ENCODE measurements around the gene CCDC182.

CCDC182 gene

DNA sequence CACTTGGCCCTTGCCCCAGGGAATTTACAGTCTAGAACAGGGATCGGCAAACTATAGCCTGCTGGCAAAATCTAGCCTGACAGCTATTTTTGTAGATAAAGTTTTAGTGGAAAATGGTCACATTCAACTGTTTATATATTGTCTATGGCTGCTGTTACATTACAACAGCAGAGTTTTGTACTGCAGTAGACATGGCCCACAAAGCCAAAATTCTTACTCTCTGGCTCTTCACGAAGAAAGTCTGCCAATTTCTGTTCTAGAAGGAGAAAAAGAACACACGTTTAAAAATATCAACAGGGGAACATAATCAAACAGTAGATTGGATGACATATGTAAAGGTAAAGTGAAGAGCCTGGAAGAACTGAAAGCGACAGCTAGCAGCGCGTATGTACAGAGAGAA, 33.2 kb upstream of the CCDC182 start:
- no peak overlapping the region for H3K4me3 ChIP-seq (ENCODE audit: insufficient read depth, low read depth, low read length, poor library complexity, severe bottlenecking)
- H3K27ac ChIP-seq (ENCODE audit: insufficient read depth, low read length, poor library complexity, severe bottlenecking), result no peak overlapping the region
- no peaks in the 10 kb centered on the region for H3K9me3 ChIP-seq (ENCODE audit: control insufficient read depth, low read length)
- H3K27me3 ChIP-seq (replicated peaks; ENCODE audit: control insufficient read depth, insufficient read depth, low read length, poor library complexity, severe bottlenecking), result no peaks in the 10 kb centered on the region
- H3K36me3 ChIP-seq (ENCODE audit: control insufficient read depth, insufficient read depth, low read length), result no peaks in the 10 kb centered on the region
- DNase-seq, result no peak
- H3K4me1 ChIP-seq (ENCODE audit: control insufficient read depth, insufficient read depth, low read length, poor library complexity, severe bottlenecking), result peaks cover 5% of the 10 kb centered on the region

GRCh38 chr17:57776366-57776765, 31.3 kb upstream of the CCDC182 start:
- no peaks in the 10 kb centered on the region for H3K4me1 ChIP-seq (ENCODE audit: control insufficient read depth, insufficient read depth, low read length, poor library complexity, severe bottlenecking)
- H3K36me3 ChIP-seq (ENCODE audit: control insufficient read depth, insufficient read depth, low read length), result no peaks in the 10 kb centered on the region
- DNase-seq, result no peak
- H3K4me3 ChIP-seq (ENCODE audit: insufficient read depth, low read depth, low read length, poor library complexity, severe bottlenecking), result no peak overlapping the region
- H3K9me3 ChIP-seq (ENCODE audit: control insufficient read depth, low read length), result no peaks in the 10 kb centered on the region
- H3K27ac ChIP-seq (ENCODE audit: insufficient read depth, low read length, poor library complexity, severe bottlenecking), result no peak overlapping the region
- H3K27me3 ChIP-seq (replicated peaks; ENCODE audit: control insufficient read depth, insufficient read depth, low read length, poor library complexity, severe bottlenecking), result no peaks in the 10 kb centered on the region

GRCh38 chr17:57774872-57775271, 29.8 kb upstream of the CCDC182 start:
- Histone ChIP-seq H3K27me3 (replicated peaks; ENCODE audit: control insufficient read depth, insufficient read depth, low read length, poor library complexity, severe bottlenecking) (no peaks in the 10 kb centered on the region), H3K9me3 (ENCODE audit: control insufficient read depth, low read length) (no peaks in the 10 kb centered on the region), H3K36me3 (ENCODE audit: control insufficient read depth, insufficient read depth, low read length) (no peaks in the 10 kb centered on the region), H3K4me1 (ENCODE audit: control insufficient read depth, insufficient read depth, low read length, poor library complexity, severe bottlenecking) (no peaks in the 10 kb centered on the region), H3K4me3 (ENCODE audit: insufficient read depth, low read depth, low read length, poor library complexity, severe bottlenecking) (no peak overlapping the region), H3K27ac (ENCODE audit: insufficient read depth, low read length, poor library complexity, severe bottlenecking) (no peak overlapping the region)
- no peak for DNase-seq

DNA sequence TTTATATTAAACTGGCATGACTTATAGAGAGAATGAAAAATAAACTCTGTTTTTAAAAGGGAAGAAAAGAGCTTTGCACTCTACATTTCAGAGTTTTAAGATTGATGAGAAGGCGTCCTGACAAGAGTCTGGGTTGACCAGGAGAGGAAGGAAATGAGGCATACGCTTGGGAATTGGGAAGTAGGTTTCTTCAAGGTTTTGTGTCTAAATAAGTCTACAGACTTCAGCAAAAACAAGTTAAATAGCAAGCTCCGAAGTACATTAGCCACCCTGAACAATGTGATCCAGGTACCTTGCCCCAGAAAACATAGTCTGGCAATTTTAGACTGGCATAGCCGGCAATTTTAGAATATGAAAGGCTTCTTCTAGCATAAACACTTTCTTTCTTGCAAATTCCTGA, 28.5 kb upstream of the CCDC182 start:
- no peaks in the 10 kb centered on the region for H3K36me3 ChIP-seq (ENCODE audit: control insufficient read depth, insufficient read depth, low read length)
- DNase-seq, result no peak
- no peaks in the 10 kb centered on the region for H3K4me1 ChIP-seq (ENCODE audit: control insufficient read depth, insufficient read depth, low read length, poor library complexity, severe bottlenecking)
- no peaks in the 10 kb centered on the region for H3K27me3 ChIP-seq (replicated peaks; ENCODE audit: control insufficient read depth, insufficient read depth, low read length, poor library complexity, severe bottlenecking)
- H3K4me3 ChIP-seq (ENCODE audit: insufficient read depth, low read depth, low read length, poor library complexity, severe bottlenecking), result no peak overlapping the region
- H3K9me3 ChIP-seq (ENCODE audit: control insufficient read depth, low read length), result no peaks in the 10 kb centered on the region
- H3K27ac ChIP-seq (ENCODE audit: insufficient read depth, low read length, poor library complexity, severe bottlenecking), result no peak overlapping the region

DNA sequence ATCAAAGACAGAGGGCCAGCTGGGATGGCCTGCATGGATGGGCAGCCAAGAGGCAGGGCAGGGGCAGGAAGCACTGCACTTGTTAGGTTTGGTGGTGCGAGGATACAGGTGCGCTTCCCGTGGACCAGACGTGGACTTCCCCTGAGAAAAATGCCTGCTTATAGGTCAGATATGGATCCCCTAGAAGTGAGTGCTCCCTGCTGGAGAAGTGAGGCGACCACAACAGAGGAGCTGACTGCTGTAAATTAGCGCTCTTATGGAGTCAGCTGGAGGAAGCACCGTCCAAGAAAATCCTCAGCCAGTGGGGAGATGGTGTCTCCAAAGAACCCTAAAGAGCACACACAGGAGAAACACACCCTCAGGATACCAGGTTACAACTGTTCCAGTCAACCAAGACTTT, 27.7 kb upstream of the CCDC182 start:
- Histone ChIP-seq H3K27ac (ENCODE audit: insufficient read depth, low read length, poor library complexity, severe bottlenecking) (no peak overlapping the region), H3K4me1 (ENCODE audit: control insufficient read depth, insufficient read depth, low read length, poor library complexity, severe bottlenecking) (no peaks in the 10 kb centered on the region), H3K27me3 (replicated peaks; ENCODE audit: control insufficient read depth, insufficient read depth, low read length, poor library complexity, severe bottlenecking) (no peaks in the 10 kb centered on the region), H3K9me3 (ENCODE audit: control insufficient read depth, low read length) (no peaks in the 10 kb centered on the region), H3K4me3 (ENCODE audit: insufficient read depth, low read depth, low read length, poor library complexity, severe bottlenecking) (no peak overlapping the region), H3K36me3 (ENCODE audit: control insufficient read depth, insufficient read depth, low read length) (no peaks in the 10 kb centered on the region)
- no peak for DNase-seq

- Histone ChIP-seq H3K27ac (ENCODE audit: insufficient read depth, low read length, poor library complexity, severe bottlenecking) (no peak overlapping the region), H3K27me3 (replicated peaks; ENCODE audit: control insufficient read depth, insufficient read depth, low read length, poor library complexity, severe bottlenecking) (no peaks in the 10 kb centered on the region)
Measured at GRCh38 chr17:57767561-57767960, 22.5 kb upstream of the CCDC182 start.

GRCh38 chr17:57766318-57766943, 21.3 kb upstream of the CCDC182 start:
- no peak for DNase-seq

More at GRCh38 chr17:57767561-57767960, 22.5 kb upstream of the CCDC182 start:
- no peaks in the 10 kb centered on the region for H3K9me3 ChIP-seq (ENCODE audit: control insufficient read depth, low read length)
- no peaks in the 10 kb centered on the region for H3K4me1 ChIP-seq (ENCODE audit: control insufficient read depth, insufficient read depth, low read length, poor library complexity, severe bottlenecking)
- H3K4me3 ChIP-seq (ENCODE audit: insufficient read depth, low read depth, low read length, poor library complexity, severe bottlenecking), result no peak overlapping the region
- no peaks in the 10 kb centered on the region for H3K36me3 ChIP-seq (ENCODE audit: control insufficient read depth, insufficient read depth, low read length)
- no peak for DNase-seq

GRCh38 chr17:57762452-57763395, 17.6 kb upstream of the CCDC182 start:
- H3K27me3 ChIP-seq (replicated peaks; ENCODE audit: control insufficient read depth, insufficient read depth, low read length, poor library complexity, severe bottlenecking), result no peaks in the 10 kb centered on the region
- DNase-seq, result no peak
- no peaks in the 10 kb centered on the region for H3K36me3 ChIP-seq (ENCODE audit: control insufficient read depth, insufficient read depth, low read length)
- no peak overlapping the region for H3K27ac ChIP-seq (ENCODE audit: insufficient read depth, low read length, poor library complexity, severe bottlenecking)
- no peaks in the 10 kb centered on the region for H3K4me1 ChIP-seq (ENCODE audit: control insufficient read depth, insufficient read depth, low read length, poor library complexity, severe bottlenecking)
- H3K4me3 ChIP-seq (ENCODE audit: insufficient read depth, low read depth, low read length, poor library complexity, severe bottlenecking), result no peak overlapping the region
- H3K9me3 ChIP-seq (ENCODE audit: control insufficient read depth, low read length), result no peaks in the 10 kb centered on the region

More at GRCh38 chr17:57766318-57766943, 21.3 kb upstream of the CCDC182 start:
- Histone ChIP-seq H3K36me3 (ENCODE audit: control insufficient read depth, insufficient read depth, low read length) (no peaks in the 10 kb centered on the region), H3K27me3 (replicated peaks; ENCODE audit: control insufficient read depth, insufficient read depth, low read length, poor library complexity, severe bottlenecking) (no peaks in the 10 kb centered on the region), H3K4me1 (ENCODE audit: control insufficient read depth, insufficient read depth, low read length, poor library complexity, severe bottlenecking) (no peaks in the 10 kb centered on the region), H3K27ac (ENCODE audit: insufficient read depth, low read length, poor library complexity, severe bottlenecking) (no peak overlapping the region), H3K9me3 (ENCODE audit: control insufficient read depth, low read length) (no peaks in the 10 kb centered on the region), H3K4me3 (ENCODE audit: insufficient read depth, low read depth, low read length, poor library complexity, severe bottlenecking) (no peak overlapping the region)

- no peaks in the 10 kb centered on the region for H3K9me3 ChIP-seq (ENCODE audit: control insufficient read depth, low read length)
- H3K27me3 ChIP-seq (replicated peaks; ENCODE audit: control insufficient read depth, insufficient read depth, low read length, poor library complexity, severe bottlenecking), result no peaks in the 10 kb centered on the region
- H3K4me3 ChIP-seq (ENCODE audit: insufficient read depth, low read depth, low read length, poor library complexity, severe bottlenecking), result no peak overlapping the region
- no peaks in the 10 kb centered on the region for H3K4me1 ChIP-seq (ENCODE audit: control insufficient read depth, insufficient read depth, low read length, poor library complexity, severe bottlenecking)
- DNase-seq, result no peak
- H3K36me3 ChIP-seq (ENCODE audit: control insufficient read depth, insufficient read depth, low read length), result no peaks in the 10 kb centered on the region
- H3K27ac ChIP-seq (ENCODE audit: insufficient read depth, low read length, poor library complexity, severe bottlenecking), result no peak overlapping the region
Measured at GRCh38 chr17:57761887-57762286, 16.8 kb upstream of the CCDC182 start.

GRCh38 chr17:57760046-57760445, 14.9 kb upstream of the CCDC182 start:
- H3K9me3 ChIP-seq (ENCODE audit: control insufficient read depth, low read length), result no peaks in the 10 kb centered on the region
- H3K4me3 ChIP-seq (ENCODE audit: insufficient read depth, low read depth, low read length, poor library complexity, severe bottlenecking), result no peak overlapping the region
- no peaks in the 10 kb centered on the region for H3K4me1 ChIP-seq (ENCODE audit: control insufficient read depth, insufficient read depth, low read length, poor library complexity, severe bottlenecking)
- H3K27me3 ChIP-seq (replicated peaks; ENCODE audit: control insufficient read depth, insufficient read depth, low read length, poor library complexity, severe bottlenecking), result no peaks in the 10 kb centered on the region
- no peak for DNase-seq
- H3K36me3 ChIP-seq (ENCODE audit: control insufficient read depth, insufficient read depth, low read length), result no peaks in the 10 kb centered on the region
- no peak overlapping the region for H3K27ac ChIP-seq (ENCODE audit: insufficient read depth, low read length, poor library complexity, severe bottlenecking)
